Superior temporal gyrus (tissue), 1 donor: Measurements from ENCODE around the gene MARCHF7.
"Not testable (repeated sequence)": the region's sequence is repeated elsewhere in the genome, so short reads cannot be mapped to it uniquely, and the experiment has no call there.

Source experiments
- DNase-seq: peaks from one replicate; pipeline ENCODE4 v3.0.0-alpha.2; 2016; ENCODE audit errors: extremely low spot score

Gene MARCHF7, protein sequence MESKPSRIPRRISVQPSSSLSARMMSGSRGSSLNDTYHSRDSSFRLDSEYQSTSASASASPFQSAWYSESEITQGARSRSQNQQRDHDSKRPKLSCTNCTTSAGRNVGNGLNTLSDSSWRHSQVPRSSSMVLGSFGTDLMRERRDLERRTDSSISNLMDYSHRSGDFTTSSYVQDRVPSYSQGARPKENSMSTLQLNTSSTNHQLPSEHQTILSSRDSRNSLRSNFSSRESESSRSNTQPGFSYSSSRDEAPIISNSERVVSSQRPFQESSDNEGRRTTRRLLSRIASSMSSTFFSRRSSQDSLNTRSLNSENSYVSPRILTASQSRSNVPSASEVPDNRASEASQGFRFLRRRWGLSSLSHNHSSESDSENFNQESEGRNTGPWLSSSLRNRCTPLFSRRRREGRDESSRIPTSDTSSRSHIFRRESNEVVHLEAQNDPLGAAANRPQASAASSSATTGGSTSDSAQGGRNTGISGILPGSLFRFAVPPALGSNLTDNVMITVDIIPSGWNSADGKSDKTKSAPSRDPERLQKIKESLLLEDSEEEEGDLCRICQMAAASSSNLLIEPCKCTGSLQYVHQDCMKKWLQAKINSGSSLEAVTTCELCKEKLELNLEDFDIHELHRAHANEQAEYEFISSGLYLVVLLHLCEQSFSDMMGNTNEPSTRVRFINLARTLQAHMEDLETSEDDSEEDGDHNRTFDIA

DNA sequence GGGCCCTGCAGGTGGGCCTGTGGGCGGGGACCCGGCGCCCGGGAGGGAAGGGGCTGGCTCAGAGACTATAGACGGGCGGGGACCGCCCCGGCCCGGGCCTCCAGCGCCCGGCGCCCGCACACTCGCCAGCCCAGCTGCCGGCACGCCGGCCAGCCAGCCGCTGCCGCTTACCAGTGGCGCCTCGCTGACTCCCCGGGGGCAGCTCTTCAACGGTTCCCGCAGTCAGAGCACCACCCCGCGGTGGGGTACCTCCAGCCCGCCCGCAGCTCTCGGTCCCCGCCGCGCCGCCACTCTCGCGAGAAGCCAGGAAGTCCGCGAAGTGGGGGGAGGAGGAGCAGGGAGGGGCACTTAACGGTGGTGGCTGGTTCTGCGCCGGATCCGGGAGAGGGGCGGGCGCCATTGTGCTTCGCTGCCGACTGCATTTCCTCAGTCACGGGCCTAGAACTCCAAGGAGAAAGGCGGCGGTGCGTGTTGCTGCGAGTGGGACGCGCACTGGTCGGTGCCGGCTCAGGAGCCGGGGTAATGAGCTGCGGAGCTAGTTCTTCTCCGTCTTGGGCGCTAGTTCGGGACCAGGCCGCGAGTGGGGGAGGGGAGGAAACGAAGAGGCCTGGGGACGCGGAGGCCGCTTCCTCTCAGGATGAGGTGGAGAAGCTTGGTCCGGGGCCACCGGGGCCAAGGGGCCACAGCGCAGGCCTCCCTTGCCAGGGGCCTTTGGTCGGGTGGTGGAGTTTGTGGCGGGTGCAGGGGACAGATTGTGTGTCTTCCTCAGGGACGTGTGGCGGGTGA lies at the start of gene MARCHF7:
Gene MARCHF7 (plus strand): TSS at position 364 of the 786 bp plus-strand sequence. CDS start 16,517 bp downstream, outside the sequence.
- DNase-seq: peak; percentile 92

DNA sequence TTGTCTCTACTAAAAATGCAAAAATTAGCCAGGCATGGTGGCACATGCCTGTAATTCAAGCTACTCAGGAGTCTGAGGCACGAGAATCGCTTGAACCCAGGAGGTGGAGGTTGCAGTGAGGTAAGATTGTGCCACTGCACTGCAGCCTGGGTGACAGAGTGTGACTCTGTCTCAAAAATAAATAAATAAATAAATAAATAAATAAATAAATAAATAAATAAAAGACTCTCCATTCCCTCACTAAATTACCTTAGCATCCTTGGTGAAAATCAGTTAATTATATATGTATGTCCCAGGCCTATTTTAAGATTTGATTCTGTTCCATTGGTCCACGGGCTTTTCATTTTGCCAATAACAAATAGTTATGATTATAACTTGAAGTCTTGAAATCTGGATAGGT lies 44.9 kb upstream of the MARCHF7 start:
- not testable (repeated sequence) for DNase-seq

DNA sequence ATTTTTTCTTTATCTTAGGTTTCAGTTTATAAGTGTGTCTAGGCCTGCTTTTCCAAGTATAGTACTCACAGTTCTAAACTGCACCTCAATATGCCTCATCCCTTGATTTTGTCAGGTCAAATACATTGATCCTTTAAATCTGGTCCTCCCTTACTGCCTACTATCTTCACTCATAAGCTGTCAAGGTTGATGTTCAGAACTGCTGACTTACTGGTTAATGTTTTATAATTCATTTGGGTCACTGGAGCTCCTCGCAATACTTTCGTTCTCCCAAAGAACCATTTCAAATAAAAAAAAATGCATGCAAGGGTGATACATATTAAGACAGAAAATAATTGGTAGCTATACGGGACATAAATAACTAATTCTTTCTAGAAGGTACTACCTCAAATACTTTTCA lies 41.3 kb upstream of the MARCHF7 start:
- no peak for DNase-seq

DNA sequence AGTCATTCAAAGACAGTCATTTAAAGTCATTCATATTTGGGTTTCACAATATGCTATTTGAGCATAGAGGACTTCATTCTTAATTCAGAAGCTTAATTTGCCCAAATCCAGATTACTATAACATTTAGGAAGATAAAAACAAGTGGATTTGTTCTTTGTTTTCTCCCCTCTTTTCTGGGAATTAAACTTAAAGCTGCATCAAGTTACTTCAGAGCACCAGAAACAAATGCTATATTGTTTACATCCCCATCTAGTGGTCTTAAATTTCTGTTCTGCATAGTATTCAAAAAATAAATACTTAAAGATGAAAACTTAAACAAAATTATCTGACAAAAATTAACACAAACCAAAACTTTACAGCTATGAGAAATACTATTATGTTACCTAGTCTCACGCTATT lies 34.7 kb upstream of the MARCHF7 start:
- DNase-seq: peak; percentile 63

DNA sequence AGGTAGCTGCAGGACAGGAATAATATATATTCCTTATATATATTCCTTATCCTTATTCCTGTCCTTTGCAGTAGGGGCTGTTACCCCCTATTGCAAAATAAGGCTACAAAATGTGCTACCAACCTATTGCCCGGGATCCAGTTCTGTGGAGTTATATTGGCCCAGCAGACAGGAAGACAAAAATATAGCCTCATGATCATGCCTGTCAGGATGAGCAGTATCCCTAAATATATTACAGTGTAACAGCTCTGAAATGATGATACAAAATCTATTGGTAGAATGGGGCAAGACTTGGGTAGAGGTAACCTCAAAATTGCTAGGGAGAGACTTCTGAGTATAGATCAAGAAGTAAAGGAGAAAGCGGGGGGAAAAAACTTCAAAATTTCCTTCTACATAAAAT lies 31.6 kb upstream of the MARCHF7 start:
- no peak for DNase-seq

DNA sequence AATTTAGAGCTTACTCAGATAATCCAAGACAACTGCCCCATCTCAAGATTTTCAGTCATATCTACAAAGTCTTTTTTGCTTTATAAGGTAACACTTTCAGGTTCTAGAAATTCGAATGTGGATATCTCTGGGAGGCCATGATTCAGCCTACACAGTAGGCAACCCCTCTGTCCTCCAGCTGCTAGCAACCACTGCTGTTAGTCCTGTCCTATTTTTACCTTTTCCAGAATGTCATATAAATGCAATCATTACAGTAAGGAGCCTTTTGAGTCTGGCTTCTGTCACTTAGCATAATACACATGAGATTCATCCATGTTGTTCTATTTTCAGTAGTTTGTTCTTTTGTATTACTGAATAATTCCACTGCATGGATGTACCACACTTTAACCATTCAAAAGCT lies 28.5 kb upstream of the MARCHF7 start:
- DNase-seq: no peak

DNA sequence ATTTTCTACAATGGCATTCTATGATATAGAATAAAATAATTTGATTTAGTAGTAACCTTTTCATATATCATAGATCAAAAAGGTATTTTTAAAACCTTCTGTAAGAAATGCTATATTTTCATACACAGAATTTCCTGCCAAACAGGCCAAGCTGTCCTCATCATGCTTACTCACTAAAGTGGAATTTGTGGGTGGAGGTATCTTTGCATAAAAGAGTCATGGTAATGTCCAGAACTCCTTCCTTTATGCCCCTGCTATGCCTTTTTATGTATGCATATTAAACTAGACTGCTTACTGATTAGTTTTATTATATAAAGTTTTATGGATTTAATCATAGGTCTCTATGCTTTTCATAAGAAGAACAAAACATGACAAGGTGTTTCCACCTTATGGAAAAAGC lies 27.5 kb upstream of the MARCHF7 start:
- DNase-seq: no peak

DNA sequence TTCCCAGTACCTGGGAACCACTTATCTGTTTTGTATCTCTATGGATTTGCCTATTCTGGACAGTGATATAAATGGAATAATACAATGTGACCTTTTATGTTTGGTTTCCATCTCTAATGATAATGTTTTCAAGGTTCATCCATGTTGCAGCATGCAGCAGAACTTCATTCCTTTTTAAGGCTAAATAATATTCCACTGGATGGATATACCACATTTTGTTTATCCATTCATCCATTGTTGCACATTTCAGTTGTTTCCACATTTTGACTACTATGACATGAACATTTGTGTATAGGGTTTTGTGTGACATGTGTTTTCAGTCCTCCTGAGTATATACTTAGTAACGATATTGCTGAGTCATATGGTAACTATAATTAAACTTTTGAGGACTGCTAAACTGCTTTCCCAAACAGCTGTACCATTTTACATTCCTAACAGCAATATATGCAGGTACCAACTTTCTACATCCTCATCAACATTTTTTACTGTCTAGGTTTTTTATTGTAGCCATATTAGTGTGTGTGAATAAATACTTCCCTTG lies 17.7 kb upstream of the MARCHF7 start:
- DNase-seq: no peak

DNA sequence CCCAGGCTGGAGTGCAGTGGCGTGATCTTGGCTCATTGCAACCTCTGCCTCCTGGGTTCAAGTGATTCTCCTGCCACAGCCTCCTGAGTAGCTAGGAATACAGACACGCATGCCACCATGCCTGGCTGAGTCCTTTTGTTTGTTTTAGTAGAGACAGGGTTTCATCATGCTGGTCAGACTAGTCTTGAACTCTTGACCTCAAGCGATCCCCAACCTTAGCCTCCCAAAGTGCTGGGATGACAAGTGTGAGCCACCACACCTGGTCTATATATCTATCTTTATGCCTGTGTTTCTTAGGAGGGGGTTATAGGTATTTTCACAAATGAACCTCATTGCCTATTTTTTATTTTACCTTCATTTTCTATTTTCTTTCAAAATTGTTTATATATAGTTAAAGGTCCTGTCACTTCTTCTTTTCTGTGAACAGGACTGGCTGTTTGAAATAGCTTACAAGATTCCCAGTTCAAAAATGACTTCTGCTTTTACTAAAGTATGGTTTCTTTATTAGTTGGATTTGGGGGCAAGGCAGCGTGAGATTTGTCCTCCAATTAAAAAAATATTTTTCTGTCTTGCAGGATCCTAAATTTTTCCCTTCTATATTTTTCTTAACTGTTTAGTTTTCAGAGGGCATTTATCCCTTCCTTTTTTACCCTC lies 16.4 kb upstream of the MARCHF7 start:
- DNase-seq: no peak

DNA sequence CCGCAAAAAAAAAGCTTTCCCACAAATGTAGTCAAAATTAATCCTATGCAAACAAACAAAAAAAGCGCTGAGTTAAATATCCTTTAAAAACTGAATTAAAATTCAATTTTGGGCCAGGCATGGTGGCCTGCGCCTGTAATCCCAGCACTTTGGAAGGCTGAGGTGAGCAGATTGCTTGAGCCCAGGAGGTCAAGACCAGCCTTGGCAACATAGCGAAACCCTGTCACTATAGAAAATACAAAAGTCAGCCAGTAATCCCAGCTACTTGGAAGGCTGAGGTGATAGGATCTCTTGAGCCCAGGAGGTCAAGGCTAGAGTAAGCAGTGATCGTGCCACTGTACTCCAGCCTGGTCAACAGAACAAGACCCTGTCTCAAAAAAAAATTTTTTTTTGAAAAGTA lies 8.8 kb upstream of the MARCHF7 start:
- DNase-seq: no peak

DNA sequence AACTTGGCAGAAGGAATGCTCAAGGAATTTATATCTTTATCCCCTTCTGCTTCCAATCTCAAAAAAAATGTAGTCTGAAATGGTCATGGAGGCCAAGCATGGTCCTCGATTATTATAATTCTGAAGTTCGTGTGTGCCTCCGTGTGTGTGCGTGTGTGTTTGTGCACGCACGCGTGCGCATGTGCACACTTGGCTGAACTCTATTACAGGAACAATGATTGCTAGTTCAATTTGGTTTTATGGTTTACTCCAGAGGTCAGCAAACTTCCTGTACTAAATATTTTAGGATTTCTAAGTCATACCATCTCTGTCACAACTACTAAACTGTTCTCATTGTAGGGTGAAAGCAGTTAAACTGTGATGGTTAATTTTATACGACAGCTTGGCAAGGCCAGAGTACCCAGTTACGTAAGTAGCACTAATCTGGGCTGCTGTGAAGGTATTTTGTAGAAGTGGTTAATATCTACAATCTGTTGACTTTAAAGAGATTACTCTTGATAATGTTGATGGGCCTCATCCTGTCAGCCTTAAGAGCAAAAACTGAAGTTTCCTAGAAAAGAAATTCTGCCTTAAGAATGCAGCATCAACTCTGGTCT lies 5.8 kb upstream of the MARCHF7 start:
- no peak for DNase-seq

DNA sequence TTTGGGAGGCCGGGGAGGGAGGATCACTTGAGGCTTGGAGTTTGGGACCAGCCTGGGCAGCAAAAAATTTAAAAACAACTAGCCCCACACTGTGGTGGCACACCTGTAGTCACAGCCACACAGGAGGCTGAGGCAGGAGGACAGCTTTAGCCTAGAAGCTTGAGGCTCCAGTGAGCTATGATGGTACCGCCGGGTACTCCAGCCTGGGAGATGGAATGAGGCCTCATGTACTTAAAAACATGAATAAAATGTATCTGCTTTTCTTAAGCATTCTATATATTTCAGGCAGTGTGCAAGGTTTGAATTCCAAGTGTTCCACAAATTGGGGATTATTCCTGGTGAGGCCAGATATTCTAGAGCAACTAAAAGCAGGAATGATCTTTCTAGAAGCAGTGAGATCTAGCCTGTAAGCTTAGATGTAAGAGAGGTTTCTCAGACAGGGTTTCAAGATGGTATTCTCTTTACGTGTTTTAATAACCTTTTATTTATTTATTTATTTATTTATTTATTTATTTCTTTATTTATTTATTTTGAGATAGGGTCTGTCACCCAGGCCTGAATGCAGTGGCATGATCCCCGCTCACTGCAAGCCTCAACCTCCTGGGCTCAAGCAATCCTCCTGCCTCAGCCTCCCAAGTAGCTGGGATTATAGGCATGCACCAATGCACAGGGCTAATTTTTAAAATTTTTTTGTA lies 4.1 kb upstream of the MARCHF7 start:
- no peak for DNase-seq

DNA sequence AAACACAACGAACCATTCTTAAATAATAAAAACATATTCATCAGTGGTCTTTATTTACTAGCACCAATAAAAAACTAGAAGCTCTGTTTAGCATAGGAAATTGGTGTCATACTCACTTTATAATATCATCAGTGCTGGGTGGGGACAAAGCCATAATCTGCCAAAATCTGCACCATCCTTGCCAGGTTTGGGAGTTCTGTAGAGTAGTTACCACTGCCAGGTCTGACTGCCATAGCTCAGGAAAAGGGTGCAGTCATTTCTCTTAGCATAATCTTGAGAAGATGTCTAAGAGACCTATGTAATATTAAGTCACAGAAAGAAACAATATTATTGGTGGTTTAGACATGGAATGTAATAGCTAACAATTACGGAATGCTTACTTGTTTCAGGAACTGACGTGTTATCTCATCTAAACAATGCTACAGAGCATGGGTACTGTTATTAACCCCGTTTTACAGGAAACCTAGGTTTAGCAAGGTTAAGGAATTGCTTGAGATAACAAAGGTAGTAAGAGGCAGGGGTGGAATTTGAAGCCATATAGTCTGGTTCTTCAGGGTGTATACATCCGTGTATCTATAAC lies 1.6 kb upstream of the MARCHF7 start:
- DNase-seq: no peak

DNA sequence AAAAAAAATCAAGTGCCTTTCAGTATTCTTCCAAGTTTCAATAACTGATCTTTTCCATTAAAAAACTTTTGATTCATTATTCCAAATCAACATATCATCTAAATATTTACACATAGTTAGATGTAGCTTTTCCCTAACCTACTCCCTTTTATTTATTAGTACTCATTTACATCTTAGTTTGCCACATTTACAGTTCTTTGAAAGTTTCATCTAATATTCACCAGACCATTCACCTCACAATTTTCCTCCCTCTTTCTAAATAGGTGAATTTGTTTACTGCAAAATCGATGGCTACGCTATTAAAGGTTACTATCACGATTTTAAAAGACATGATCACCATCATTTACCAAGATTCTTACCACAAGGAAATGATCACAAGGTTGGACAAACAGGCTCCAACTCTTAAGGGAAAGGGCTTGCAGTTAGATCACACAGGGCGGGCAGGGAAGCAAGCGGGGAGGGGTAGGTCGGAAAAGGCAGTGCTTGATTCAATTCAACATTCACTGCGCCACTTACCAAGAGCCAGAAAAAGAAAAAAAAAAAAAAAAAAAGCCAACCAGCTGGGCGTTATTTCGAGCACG lies 654 bp upstream of the MARCHF7 start:
- DNase-seq: peak; percentile 71

DNA sequence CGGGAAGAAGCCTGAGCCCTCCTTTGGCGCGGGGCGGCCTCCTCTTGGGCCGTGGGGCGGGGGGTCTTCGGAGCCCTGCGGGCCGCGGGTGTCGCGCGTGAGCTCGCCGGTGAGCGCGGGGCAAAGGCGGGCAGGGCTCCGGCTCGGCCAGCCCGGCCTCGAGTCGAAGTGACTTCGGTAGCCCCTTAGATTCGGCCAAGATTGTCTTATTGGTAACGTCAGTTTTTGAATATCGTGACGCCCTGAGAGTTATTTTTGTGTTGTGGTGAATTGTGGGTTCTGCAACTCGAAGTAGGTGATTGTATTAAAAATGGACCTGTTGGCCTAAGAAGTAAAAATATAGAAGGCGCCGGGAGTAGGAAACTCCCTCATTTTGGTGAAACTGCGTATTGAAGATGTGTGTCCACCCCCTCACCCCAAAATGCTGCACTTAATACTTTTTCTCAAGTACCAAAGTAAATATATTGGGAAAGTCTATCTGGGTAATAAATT lies 669 bp downstream of the MARCHF7 start:
- DNase-seq: peak; percentile 53

DNA sequence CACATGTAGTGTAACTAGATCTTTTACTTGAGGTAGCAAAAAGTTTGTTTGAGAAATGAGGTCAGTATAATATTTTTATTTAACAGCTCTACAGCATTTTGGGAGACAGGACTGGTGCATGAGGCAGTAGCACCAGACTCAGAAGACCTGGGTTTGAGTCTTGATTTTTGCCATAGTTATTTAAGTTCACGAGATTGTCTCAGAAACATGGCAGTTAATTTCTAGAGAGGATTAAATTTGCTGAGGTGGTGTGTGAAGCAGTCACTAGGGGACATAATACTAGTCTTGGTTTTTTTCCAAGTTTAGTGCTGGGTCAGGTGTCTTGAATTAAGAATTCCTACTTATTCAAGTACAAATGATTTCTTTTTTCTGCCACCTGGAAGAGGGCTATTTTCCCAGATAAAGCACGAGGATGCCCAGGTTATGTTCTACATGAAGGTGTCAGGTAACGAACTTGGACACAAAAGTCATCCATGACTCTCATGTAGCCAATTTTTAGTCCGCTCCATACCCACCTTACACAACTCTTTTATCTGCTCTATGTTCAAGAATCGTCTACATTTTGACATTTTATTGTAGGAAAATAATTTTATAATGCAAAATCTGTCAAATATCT lies 1.4 kb downstream of the MARCHF7 start:
- peak; percentile 16 for DNase-seq

DNA sequence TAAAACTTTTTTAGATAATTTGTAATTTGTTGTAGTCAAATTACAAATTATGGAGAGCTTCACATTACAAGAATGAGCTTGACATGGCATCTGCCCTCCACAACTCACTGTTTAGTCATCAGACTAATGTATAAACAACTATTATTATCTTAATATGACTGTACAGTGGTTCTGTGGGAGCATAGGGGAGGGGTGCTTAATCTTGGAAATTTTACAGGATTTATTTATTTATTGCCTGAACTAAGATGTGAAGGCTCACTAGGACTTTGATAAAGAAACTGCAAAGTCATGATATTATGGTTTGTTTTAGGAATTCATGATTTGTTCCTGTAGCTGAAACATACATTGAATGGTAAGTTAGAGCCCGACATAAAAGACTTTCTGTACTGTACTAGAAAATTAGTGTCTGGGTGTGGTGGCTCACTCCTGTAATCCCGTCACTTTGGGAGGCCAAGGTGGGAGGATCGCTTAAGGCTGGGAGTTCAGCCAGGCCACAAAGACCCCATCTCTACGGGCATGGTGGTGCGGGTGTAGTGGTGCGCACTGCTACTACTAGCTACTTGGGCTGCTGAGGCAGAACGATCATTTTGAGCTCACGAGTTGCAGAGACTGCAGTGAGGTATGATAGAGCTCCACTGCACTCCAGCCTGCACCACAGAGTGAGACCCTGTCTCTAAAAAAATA lies 2.1 kb downstream of the MARCHF7 start:
- no peak for DNase-seq

DNA sequence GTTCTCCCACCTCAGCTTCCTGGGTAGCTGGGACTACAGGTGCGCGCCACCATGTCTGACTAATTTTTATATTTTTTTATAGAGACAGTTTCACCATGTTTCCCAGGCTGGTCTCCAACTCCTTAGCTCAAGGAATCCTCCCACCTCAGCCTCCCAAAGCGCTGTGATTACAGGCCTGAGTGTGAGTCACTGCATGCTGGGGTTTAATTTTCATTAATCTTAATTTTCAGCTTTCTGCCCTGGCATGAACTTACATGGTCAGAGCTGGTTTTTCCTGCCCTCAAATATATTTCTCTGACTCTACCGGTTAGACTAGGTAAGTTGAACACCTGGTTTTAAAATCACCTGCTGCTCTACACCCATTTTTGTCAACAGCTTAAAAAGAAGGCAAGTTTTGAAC lies 3.1 kb downstream of the MARCHF7 start:
- DNase-seq: no peak

DNA sequence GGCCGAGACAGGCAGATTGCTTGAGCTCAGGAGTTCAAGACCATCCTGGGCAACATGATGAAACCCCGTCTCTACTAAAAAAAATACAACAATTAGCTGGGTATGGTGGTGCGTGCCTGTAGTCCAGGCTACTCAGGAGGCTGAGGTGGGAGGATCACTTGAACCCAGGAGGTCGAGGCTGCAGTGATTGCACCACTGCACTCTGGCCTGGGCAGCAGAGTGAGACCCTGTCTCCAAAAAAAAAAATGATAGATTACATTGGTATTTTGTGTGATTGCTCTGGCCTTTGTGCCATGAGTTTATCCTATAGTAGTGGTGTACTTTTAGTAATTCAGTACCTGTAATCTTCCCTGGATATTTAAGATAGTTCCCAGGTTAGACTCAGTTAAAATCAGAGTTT lies 4.1 kb downstream of the MARCHF7 start:
- DNase-seq: not testable (repeated sequence)
